H9 (cell line): ENCODE data around the gene CRELD2. TPM values are rescaled to one million over a fixed set of nuclear protein-coding genes. Genes with fewer than 3 reads are reported as not detected.
A peak's percentile ranks its signal among the peaks of the same experiment; 100 is the strongest.

Experiments used
- DNase-seq: peaks from one replicate; pipeline ENCODE4 v3.0.0-alpha.2; 2017
- H2AFZ ChIP-seq: one replicate; pipeline ENCODE4 v1.6.1; 2013; ENCODE audit warnings: mild to moderate bottlenecking, low read length, control low read depth, moderate library complexity
- H2AK5ac ChIP-seq: 2 replicates; pipeline ENCODE4 v1.6.1; 2013; ENCODE audit warnings: low read length, control low read depth, mixed read lengths; ENCODE audit not compliant: insufficient read length
- H2BK120ac ChIP-seq: one replicate; pipeline ENCODE4 v1.6.1; 2013; ENCODE audit warnings: low read depth, mild to moderate bottlenecking, low read length, control low read depth, inconsistent platforms; ENCODE audit not compliant: poor library complexity, severe bottlenecking
- H2BK12ac ChIP-seq: 2 replicates; pipeline ENCODE4 v1.6.1; 2013; ENCODE audit warnings: low read length, control low read depth, mixed read lengths, low read depth; ENCODE audit not compliant: insufficient read length
- H2BK15ac ChIP-seq: 2 replicates; pipeline ENCODE4 v1.6.1; 2013; ENCODE audit warnings: low read depth, low read length, control low read depth
- H2BK20ac ChIP-seq: one replicate; pipeline ENCODE4 v1.6.1; 2013; ENCODE audit warnings: low read depth, mild to moderate bottlenecking, low read length, control low read depth, inconsistent platforms; ENCODE audit not compliant: poor library complexity, severe bottlenecking
- H2BK5ac ChIP-seq: 2 replicates; pipeline ENCODE4 v1.6.1; 2013; ENCODE audit warnings: low read length, control low read depth, mixed read lengths; ENCODE audit not compliant: insufficient read length
- H3K14ac ChIP-seq: 2 replicates; pipeline ENCODE4 v1.6.1; 2013; ENCODE audit warnings: low read length, control low read depth; ENCODE audit not compliant: insufficient read depth
- H3K18ac ChIP-seq: 2 replicates; pipeline ENCODE4 v1.6.1; 2013; ENCODE audit warnings: low read depth, mild to moderate bottlenecking, mixed read lengths, low read length, control low read depth; ENCODE audit not compliant: insufficient read length
- H3K23ac ChIP-seq: 2 replicates; pipeline ENCODE4 v1.6.1; 2013; ENCODE audit warnings: low read length, control low read depth, mixed read lengths, low read depth; ENCODE audit not compliant: insufficient read length
- H3K23me2 ChIP-seq: 2 replicates; pipeline ENCODE4 v1.6.1; 2013; ENCODE audit warnings: low read depth, mild to moderate bottlenecking, mixed read lengths, low read length, control low read depth; ENCODE audit not compliant: insufficient read length, poor library complexity, severe bottlenecking
- H3K27ac ChIP-seq: 2 replicates; pipeline ENCODE4 v1.5.1; 2013; ENCODE audit warnings: low read length, control low read depth, mixed read lengths, low read depth; ENCODE audit not compliant: insufficient read length
- H3K27me3 ChIP-seq: 2 replicates; pipeline ENCODE4 v1.6.1; 2013; ENCODE audit warnings: low read length, control low read depth, inconsistent platforms; ENCODE audit not compliant: insufficient read depth
- H3K4ac ChIP-seq: 2 replicates; pipeline ENCODE4 v1.6.1; 2013; ENCODE audit warnings: low read depth, mild to moderate bottlenecking, control low read depth, inconsistent platforms, low read length, moderate library complexity
- H3K4me1 ChIP-seq: 2 replicates; pipeline ENCODE4 v1.6.1; 2013; ENCODE audit warnings: low read length, control low read depth, inconsistent platforms; ENCODE audit not compliant: insufficient read depth
- H3K4me2 ChIP-seq: 2 replicates; pipeline ENCODE4 v1.6.1; 2013; ENCODE audit warnings: low read length, control low read depth, mixed read lengths; ENCODE audit not compliant: insufficient read length, insufficient read depth
- H3K56ac ChIP-seq: 2 replicates; pipeline ENCODE4 v1.6.1; 2013; ENCODE audit warnings: low read depth, mild to moderate bottlenecking, mixed read lengths, low read length, control low read depth; ENCODE audit not compliant: insufficient read length
- H3K79me1 ChIP-seq: 2 replicates; pipeline ENCODE4 v1.6.1; 2013; ENCODE audit warnings: low read depth, mild to moderate bottlenecking, moderate library complexity, low read length, control low read depth, inconsistent platforms; ENCODE audit not compliant: insufficient read depth, poor library complexity, severe bottlenecking
- H3K79me2 ChIP-seq: 2 replicates; pipeline ENCODE4 v1.6.1; 2013; ENCODE audit warnings: low read length, control low read depth, inconsistent platforms; ENCODE audit not compliant: insufficient read depth
- H3K9ac ChIP-seq: 2 replicates; pipeline ENCODE4 v1.6.1; 2013; ENCODE audit warnings: low read length, control low read depth, mixed read lengths; ENCODE audit not compliant: insufficient read length; ENCODE audit errors: extremely low read depth
- H3K9me3 ChIP-seq: one replicate; pipeline ENCODE4 v1.6.1; 2013; ENCODE audit warnings: low read depth, low read length, inconsistent platforms; ENCODE audit not compliant: control insufficient read depth
- H3T11ph ChIP-seq: one replicate; pipeline ENCODE4 v1.6.1; 2013; ENCODE audit warnings: mild to moderate bottlenecking, low read length, control low read depth, inconsistent platforms
- H4K20me1 ChIP-seq: one replicate; pipeline ENCODE4 v1.6.1; 2013; ENCODE audit not compliant: control insufficient read depth, insufficient read length, insufficient read depth
- H4K5ac ChIP-seq: 2 replicates; pipeline ENCODE4 v1.6.1; 2013; ENCODE audit warnings: low read depth, mild to moderate bottlenecking, mixed read lengths, low read length, control low read depth; ENCODE audit not compliant: insufficient read length
- H4K8ac ChIP-seq: replicated peaks from 2 replicates; pipeline ENCODE4 v1.6.1; 2013; ENCODE audit warnings: low read length, control low read depth, mixed read lengths, low read depth; ENCODE audit not compliant: insufficient read length
- H4K91ac ChIP-seq: 2 replicates; pipeline ENCODE4 v1.6.1; 2013; ENCODE audit warnings: low read depth, mild to moderate bottlenecking, moderate library complexity, mixed read lengths, low read length, control low read depth; ENCODE audit not compliant: insufficient read length
- H3K27ac Mint-ChIP-seq, 3 experiments: 2 replicates in 2 of 3; 3 replicates in 1 of 3; pipeline ENCODE4 v1.8.0; 2020 to 2021; ENCODE audit warnings: mixed read lengths in 3 of 3, mild to moderate bottlenecking in 1 of 3, moderate library complexity in 1 of 3
- H3K27me3 Mint-ChIP-seq: 2 replicates; pipeline ENCODE4 v1.8.0; 2021; ENCODE audit warnings: low read depth, mild to moderate bottlenecking, moderate library complexity, mixed read lengths
- H3K36me3 Mint-ChIP-seq, 3 experiments: 2 replicates in 2 of 3; 3 replicates in 1 of 3; pipeline ENCODE4 v1.8.0; 2020 to 2021; ENCODE audit warnings: low read depth in 3 of 3, mixed read lengths in 3 of 3; ENCODE audit not compliant: insufficient read depth in 1 of 3
- H3K4me1 Mint-ChIP-seq, 2 experiments: 2 replicates each; pipeline ENCODE4 v1.8.0; 2020; ENCODE audit warnings: mixed read lengths in 2 of 2
- H3K4me3 Mint-ChIP-seq, 2 experiments: 2 replicates in 1 of 2; 3 replicates in 1 of 2; pipeline ENCODE4 v1.8.0; 2020 to 2021; ENCODE audit warnings: mild to moderate bottlenecking in 2 of 2, mixed read lengths in 2 of 2, moderate library complexity in 1 of 2
- H3K9me3 Mint-ChIP-seq, 2 experiments: 2 replicates in 1 of 2; 3 replicates in 1 of 2; pipeline ENCODE4 v1.8.0; 2020; ENCODE audit warnings: mild to moderate bottlenecking in 2 of 2, mixed read lengths in 2 of 2, moderate library complexity in 1 of 2
- CTCF ChIP-seq: fragments of 200-600 bp; sonication (generic); conservative IDR thresholded peaks from 3 replicates; pipeline ENCODE4 v1.8.0; 2021; ENCODE audit warnings: antibody characterized with exemption, mild to moderate bottlenecking
- WGBS: extraction: QIAGEN DNeasy Blood & Tissue Kit; methylation state at CpG from one replicate; pipeline ENCODE4 v1.1.7; 2013; ENCODE audit warnings: missing lambda C conversion rate, low lambda C conversion rate, mixed read lengths; ENCODE audit not compliant: insufficient read length; ENCODE audit errors: extremely low coverage; 5-methylcytosine and 5-hydroxymethylcytosine counted together
- total RNA-seq: library from RNA; stranded (reverse); gene quantifications from 2 replicates; pipeline ENCODE4 v1.2.1, GENCODE V29; 2021

The CRELD2 gene
- total RNA-seq, 1 experiment from 2014 or later: 34.7 TPM

- peaks cover 4% of the 10 kb centered on the region for H3K79me1 ChIP-seq
- H2AFZ ChIP-seq: no peak overlapping the region
- no peak overlapping the region for H2BK12ac ChIP-seq
- H3K23ac ChIP-seq: no peak overlapping the region
- peaks cover 2% of the 10 kb centered on the region; the same call in 1 of the 2 replicates for H3K79me2 ChIP-seq
- H3K4me2 ChIP-seq: no peak overlapping the region
- H3K9me3 ChIP-seq: no peaks in the 10 kb centered on the region
- H3K4me1 ChIP-seq: no peaks in the 10 kb centered on the region; the same call in 1 of the 2 replicates
- no peak overlapping the region for H3K9ac ChIP-seq
- no CpG with 5 or more reads among the region's 20 CpGs for WGBS
- no peak overlapping the region for H3K14ac ChIP-seq
- H3K4me3 Mint-ChIP-seq: no peak overlapping the region; a peak in 1 of 5 replicates
- no peak for DNase-seq
- peak overlapping the region; percentile 24 for H2BK5ac ChIP-seq
- H2BK20ac ChIP-seq: no peak overlapping the region
- H3K27ac ChIP-seq: no peak overlapping the region
- H4K5ac ChIP-seq: no peak overlapping the region
- no peaks in the 10 kb centered on the region for H3K27me3 ChIP-seq
- H3K27me3 Mint-ChIP-seq: no peaks in the 10 kb centered on the region
- H4K20me1 ChIP-seq: peaks cover 2% of the 10 kb centered on the region
- TF ChIP-seq CTCF: no peak
- H2BK120ac ChIP-seq: no peak overlapping the region
- H3K36me3 Mint-ChIP-seq: peaks cover 43 to 68% (median 52%) of the 10 kb centered on the region in 3 experiments
- H3K56ac ChIP-seq: no peak overlapping the region
- H4K91ac ChIP-seq: no peak overlapping the region
- H2AK5ac ChIP-seq: peak overlapping the region; percentile 84
- no peak overlapping the region for H4K8ac ChIP-seq
- peak overlapping the region; percentile 78 to 86 (median 83); a peak in 5 of 7 replicates for H3K27ac Mint-ChIP-seq
- H3K9me3 Mint-ChIP-seq: peaks cover 16 to 24% of the 10 kb centered on the region in 2 experiments
- H3T11ph ChIP-seq: no peak overlapping the region
- no peak overlapping the region for H3K4ac ChIP-seq
- peaks cover 8 to 9% of the 10 kb centered on the region in 2 experiments for H3K4me1 Mint-ChIP-seq
- H3K23me2 ChIP-seq: no peaks in the 10 kb centered on the region
- peak overlapping the region; percentile 46 for H3K18ac ChIP-seq
- no peak overlapping the region for H2BK15ac ChIP-seq
Observed at GRCh38 chr22:49880281-49880680, 38.2 kb upstream of the CRELD2 start.
